Left lung (tissue), 10 donors: ENCODE data around the gene IER5. TPM values are rescaled to one million over a fixed set of nuclear protein-coding genes. Genes with fewer than 3 reads are reported as not detected.
A peak's percentile ranks its signal among the peaks of the same experiment; 100 is the strongest.

ENCODE experiments used
- ATAC-seq: fragments of 200-7000 bp; cut with Tn5 transposase; one replicate; pipeline ENCODE4 v1.9.1; 2020; ENCODE audit warnings: moderate library complexity
- DNase-seq, 4 donors: peaks; one replicate each; pipeline ENCODE4 v3.0.0-alpha.2; 2013 to 2020
- H3K27ac ChIP-seq, 2 donors: fragments of 200-600 bp; sonication (generic) in 1 of 2; one replicate each; pipeline versions ENCODE4 v1.5.0 to v1.8.0; 2020 to 2021
- H3K27me3 ChIP-seq, 2 donors: fragments of 200-600 bp; sonication (generic) in 1 of 2; one replicate each; pipeline versions ENCODE4 v1.5.0 to v1.8.0; 2020 to 2021
- H3K36me3 ChIP-seq, 2 donors: fragments of 200-600 bp; sonication (generic) in 1 of 2; one replicate each; pipeline versions ENCODE4 v1.5.0 to v1.8.0; 2020 to 2021
- H3K4me1 ChIP-seq, 2 donors: fragments of 200-600 bp; one replicate each; pipeline ENCODE4 v1.8.0; 2021
- H3K4me3 ChIP-seq, 2 donors: fragments of 200-600 bp; sonication (generic) in 1 of 2; one replicate each; pipeline versions ENCODE4 v1.5.0 to v1.8.0; 2020 to 2021; ENCODE audit warnings: mild to moderate bottlenecking in 1 of 2
- H3K9me3 ChIP-seq, 2 donors: fragments of 200-600 bp; sonication (generic) in 1 of 2; one replicate each; pipeline versions ENCODE4 v1.5.0 to v1.8.0; 2020 to 2021
- CTCF ChIP-seq, 2 donors: fragments of 200-600 bp; sonication (generic) in 1 of 2; IDR thresholded peaks; one replicate each; pipeline versions ENCODE4 v1.5.0 to v1.8.0; 2021; ENCODE audit warnings: antibody characterized with exemption in 2 of 2
- intact Hi-C, 2 donors: fragments of 100-400 bp; cut with DNase I; formaldehyde crosslinking; loops; one replicate each; pipeline versions ENCODE4 v1.11.2 to v1.14.2; 2022
- polyA plus RNA-seq, 6 donors: library from polyadenylated mRNA; unstranded; fragments of 120-200 nt; gene quantifications; one replicate each; pipeline ENCODE4 v1.2.1, GENCODE V29; 2013; ENCODE audit not compliant: insufficient read length in 6 of 6
- total RNA-seq, 2 donors: library from RNA; stranded (reverse); fragmentation: NEBNext Ultra II Directional; extraction: Animal tissue kit (Norgen Biotek cat#: 25700); gene quantifications; one replicate each; pipeline ENCODE4 v1.2.1, GENCODE V29; 2021
- donor health status: DM: no; HTN: yes; CAD: no.
- donor health status: DM: no; HTN: no; CAD: no.

The IER5 gene
- total and polyA plus RNA-seq, 8 donors = 5.3 to 26.6 (median 10.6) TPM

GRCh38 chr1:181126871-181127587 lies 38.5 kb downstream of the IER5 start:
- ATAC-seq = peak; percentile 49
- no peak overlapping the region for H3K27ac ChIP-seq
- intact Hi-C loops = no loop called here

GRCh38 chr1:181127898-181128453 lies 39.5 kb downstream of the IER5 start:
- Histone ChIP-seq H3K27me3 (no peaks in the 10 kb centered on the region), H3K4me1 (peaks cover 13 to 70% of the 10 kb centered on the region in 2 donors), H3K4me3 (peak overlapping the region in 1 of 2 donors; percentile 13), H3K27ac (peak overlapping the region; percentile 49 to 83), H3K36me3 (no peaks in the 10 kb centered on the region), H3K9me3 (no peaks in the 10 kb centered on the region)
- intact Hi-C loops = no loop called here
- TF ChIP-seq CTCF (IDR thresholded peaks at IDR 0.05) = no peak
- no peak for DNase-seq
- ATAC-seq = no peak

More at GRCh38 chr1:181126871-181127587, 38.5 kb downstream of the IER5 start:
- no peak overlapping the region for H3K4me3 ChIP-seq
- TF ChIP-seq CTCF (IDR thresholded peaks at IDR 0.05) = no peak
- DNase-seq = peak in 1 of 4 donors; percentile 70
- no peaks in the 10 kb centered on the region for H3K36me3 ChIP-seq
- peaks cover 13 to 67% of the 10 kb centered on the region in 2 donors for H3K4me1 ChIP-seq
- no peaks in the 10 kb centered on the region for H3K27me3 ChIP-seq
- no peaks in the 10 kb centered on the region for H3K9me3 ChIP-seq

GRCh38 chr1:181128592-181129497 lies 40.3 kb downstream of the IER5 start:
- Histone ChIP-seq H3K4me3 (peak overlapping the region in 1 of 2 donors; percentile 13), H3K27ac (peak overlapping the region; percentile 49 to 83), H3K36me3 (no peaks in the 10 kb centered on the region), H3K4me1 (peaks cover 13 to 79% of the 10 kb centered on the region in 2 donors), H3K27me3 (no peaks in the 10 kb centered on the region), H3K9me3 (no peaks in the 10 kb centered on the region)
- intact Hi-C loops = no loop called here
- peak in 2 of 4 donors; percentile 79 to 92 for DNase-seq
- ATAC-seq = peak; percentile 50
- TF ChIP-seq CTCF (IDR thresholded peaks at IDR 0.05) = no peak

GRCh38 chr1:181129771-181130606 lies 41.5 kb downstream of the IER5 start:
- peaks cover 17 to 84% of the 10 kb centered on the region in 2 donors for H3K4me1 ChIP-seq
- no peak overlapping the region for H3K4me3 ChIP-seq
- no peaks in the 10 kb centered on the region for H3K27me3 ChIP-seq
- no peaks in the 10 kb centered on the region for H3K36me3 ChIP-seq
- no peak for DNase-seq
- no peak for ATAC-seq
- intact Hi-C loops = no loop called here
- peak overlapping the region in 1 of 2 donors; percentile 83 for H3K27ac ChIP-seq
- H3K9me3 ChIP-seq = no peaks in the 10 kb centered on the region
- TF ChIP-seq CTCF (IDR thresholded peaks at IDR 0.05) = no peak
